BLaER1 (cell line): ENCODE measurements around the gene SLC25A39.

Source experiments
- H3K27ac ChIP-seq: shearing (Covaris generic); formaldehyde crosslinking; 2 replicates; pipeline ENCODE4 v1.8.1; 2022
- H3K27me3 ChIP-seq: shearing (Covaris generic); formaldehyde crosslinking; 2 replicates; pipeline ENCODE4 v1.8.1; 2022
- H3K36me3 ChIP-seq: shearing (Covaris generic); formaldehyde crosslinking; 2 replicates; pipeline ENCODE4 v1.8.1; 2022
- H3K4me1 ChIP-seq: shearing (Covaris generic); formaldehyde crosslinking; 2 replicates; pipeline ENCODE4 v1.8.1; 2022
- H3K4me2 ChIP-seq: shearing (Covaris generic); formaldehyde crosslinking; 2 replicates; pipeline ENCODE4 v1.8.1; 2022
- H3K4me3 ChIP-seq: shearing (Covaris generic); formaldehyde crosslinking; 2 replicates; pipeline ENCODE4 v1.8.1; 2022
- H3K9ac ChIP-seq: shearing (Covaris generic); formaldehyde crosslinking; 2 replicates; pipeline ENCODE4 v1.8.1; 2022
- H3K9me3 ChIP-seq: shearing (Covaris generic); formaldehyde crosslinking; 2 replicates; pipeline ENCODE4 v1.8.1; 2022
- H4K20me1 ChIP-seq: shearing (Covaris generic); formaldehyde crosslinking; 2 replicates; pipeline ENCODE4 v1.8.1; 2022
- Cebpa-rat ChIP-seq: shearing (Covaris generic); IDR thresholded peaks from 2 replicates; pipeline ENCODE4 v1.8.1; 2022

The SLC25A39 gene

DNA sequence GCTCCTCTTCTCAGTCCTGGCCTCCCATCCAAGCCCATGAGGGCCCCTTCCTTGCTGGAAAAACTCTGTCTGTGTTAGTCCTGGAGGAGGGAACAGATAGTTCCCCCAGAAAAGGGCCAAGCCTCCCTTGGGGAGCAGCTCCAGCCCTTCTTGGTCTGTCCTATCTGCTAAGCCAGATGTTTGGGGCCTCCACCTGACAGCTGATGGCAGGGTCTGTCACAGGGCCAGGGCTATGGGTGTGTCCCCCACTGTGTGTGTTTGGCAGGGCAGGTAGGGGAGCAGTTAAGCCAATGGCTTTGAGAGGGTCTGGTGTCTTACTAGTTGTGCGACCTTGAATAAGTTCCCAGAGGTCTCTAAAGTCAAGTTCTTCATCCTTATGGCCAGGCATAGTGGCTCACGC is 43.1 kb downstream of the SLC25A39 start:
- Histone ChIP-seq H3K9me3 (no peaks in the 10 kb centered on the region), H3K27ac (no peak overlapping the region), H3K27me3 (no peaks in the 10 kb centered on the region), H4K20me1 (no peaks in the 10 kb centered on the region), H3K36me3 (no peaks in the 10 kb centered on the region), H3K4me1 (peaks cover 28% of the 10 kb centered on the region), H3K4me2 (no peak overlapping the region), H3K9ac (no peak overlapping the region), H3K4me3 (no peak overlapping the region)
- no peak for TF ChIP-seq Cebpa-rat

GRCh38 chr17:44280392-44280937 is 44.2 kb downstream of the SLC25A39 start:
- TF ChIP-seq Cebpa-rat, result no peak
- peak overlapping the region; percentile 77 for H3K27ac ChIP-seq
- H4K20me1 ChIP-seq, result no peaks in the 10 kb centered on the region
- peaks cover 28% of the 10 kb centered on the region for H3K4me1 ChIP-seq
- H3K9ac ChIP-seq, result peak overlapping the region; percentile 59; the same call in 1 of the 2 replicates
- no peaks in the 10 kb centered on the region for H3K36me3 ChIP-seq
- H3K9me3 ChIP-seq, result no peaks in the 10 kb centered on the region
- H3K27me3 ChIP-seq, result no peaks in the 10 kb centered on the region
- H3K4me3 ChIP-seq, result no peak overlapping the region
- H3K4me2 ChIP-seq, result peak overlapping the region; percentile 81

- Histone ChIP-seq H3K9me3 (no peaks in the 10 kb centered on the region), H3K9ac (peak overlapping the region; percentile 59; the same call in 1 of the 2 replicates), H3K27me3 (no peaks in the 10 kb centered on the region), H3K4me1 (peaks cover 28% of the 10 kb centered on the region), H3K4me2 (peak overlapping the region; percentile 81), H3K27ac (peak overlapping the region; percentile 77), H4K20me1 (no peaks in the 10 kb centered on the region), H3K4me3 (no peak overlapping the region), H3K36me3 (no peaks in the 10 kb centered on the region)
- TF ChIP-seq Cebpa-rat, result no peak
These were observed 44.8 kb downstream of the SLC25A39 start for GRCh38 chr17:44279666-44280391.

DNA sequence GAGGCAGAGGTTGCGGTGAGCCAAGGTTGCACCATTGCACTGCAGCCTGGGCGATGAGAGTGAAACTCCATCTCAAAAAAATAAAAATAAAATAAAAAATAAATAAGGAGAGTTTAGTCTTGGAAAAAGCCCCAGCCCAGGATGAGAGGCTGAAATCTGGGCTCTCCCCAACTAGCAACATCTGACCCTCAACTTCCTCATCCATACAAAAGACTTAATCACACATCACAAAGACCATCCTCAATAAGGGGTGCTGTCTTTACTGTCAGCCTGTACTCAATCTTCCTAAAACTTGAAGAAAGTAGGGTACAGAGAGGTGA is 45.3 kb downstream of the SLC25A39 start:
- Histone ChIP-seq H3K27ac (peak overlapping the region; percentile 77; the same call in 1 of the 2 replicates), H4K20me1 (no peaks in the 10 kb centered on the region), H3K4me1 (peaks cover 32% of the 10 kb centered on the region), H3K4me3 (no peak overlapping the region), H3K9ac (no peak overlapping the region), H3K9me3 (no peaks in the 10 kb centered on the region), H3K36me3 (no peaks in the 10 kb centered on the region), H3K4me2 (peak overlapping the region; percentile 81), H3K27me3 (no peaks in the 10 kb centered on the region)
- TF ChIP-seq Cebpa-rat, result no peak

GRCh38 chr17:44277976-44278375 is 46.6 kb downstream of the SLC25A39 start:
- Histone ChIP-seq H3K27me3 (no peaks in the 10 kb centered on the region), H3K9ac (no peak overlapping the region), H3K27ac (no peak overlapping the region), H3K4me1 (peaks cover 45% of the 10 kb centered on the region), H3K36me3 (no peaks in the 10 kb centered on the region), H4K20me1 (no peaks in the 10 kb centered on the region), H3K4me2 (no peak overlapping the region), H3K4me3 (no peak overlapping the region), H3K9me3 (no peaks in the 10 kb centered on the region)
- no peak for TF ChIP-seq Cebpa-rat

- no peak overlapping the region for H3K9ac ChIP-seq
- H3K27ac ChIP-seq, result no peak overlapping the region
- peak overlapping the region; percentile 90 for H3K4me2 ChIP-seq
- H3K4me3 ChIP-seq, result no peak overlapping the region
- no peaks in the 10 kb centered on the region for H3K36me3 ChIP-seq
- no peak for TF ChIP-seq Cebpa-rat
- H3K4me1 ChIP-seq, result peaks cover 65% of the 10 kb centered on the region
- no peaks in the 10 kb centered on the region for H4K20me1 ChIP-seq
- no peaks in the 10 kb centered on the region for H3K9me3 ChIP-seq
- H3K27me3 ChIP-seq, result no peaks in the 10 kb centered on the region
These were observed 51.0 kb downstream of the SLC25A39 start for GRCh38 chr17:44273607-44274006.

GRCh38 chr17:44272954-44273353 is 51.7 kb downstream of the SLC25A39 start:
- Histone ChIP-seq H3K27ac (0 out of 2 replicates have a peak overlapping the region, but pooled peaks have one; percentile 16), H3K4me2 (peak overlapping the region; percentile 90), H3K27me3 (no peaks in the 10 kb centered on the region), H3K9me3 (no peaks in the 10 kb centered on the region), H3K4me3 (no peak overlapping the region), H3K4me1 (peaks cover 64% of the 10 kb centered on the region), H3K9ac (no peak overlapping the region), H3K36me3 (no peaks in the 10 kb centered on the region), H4K20me1 (no peaks in the 10 kb centered on the region)
- TF ChIP-seq Cebpa-rat, result no peak

DNA sequence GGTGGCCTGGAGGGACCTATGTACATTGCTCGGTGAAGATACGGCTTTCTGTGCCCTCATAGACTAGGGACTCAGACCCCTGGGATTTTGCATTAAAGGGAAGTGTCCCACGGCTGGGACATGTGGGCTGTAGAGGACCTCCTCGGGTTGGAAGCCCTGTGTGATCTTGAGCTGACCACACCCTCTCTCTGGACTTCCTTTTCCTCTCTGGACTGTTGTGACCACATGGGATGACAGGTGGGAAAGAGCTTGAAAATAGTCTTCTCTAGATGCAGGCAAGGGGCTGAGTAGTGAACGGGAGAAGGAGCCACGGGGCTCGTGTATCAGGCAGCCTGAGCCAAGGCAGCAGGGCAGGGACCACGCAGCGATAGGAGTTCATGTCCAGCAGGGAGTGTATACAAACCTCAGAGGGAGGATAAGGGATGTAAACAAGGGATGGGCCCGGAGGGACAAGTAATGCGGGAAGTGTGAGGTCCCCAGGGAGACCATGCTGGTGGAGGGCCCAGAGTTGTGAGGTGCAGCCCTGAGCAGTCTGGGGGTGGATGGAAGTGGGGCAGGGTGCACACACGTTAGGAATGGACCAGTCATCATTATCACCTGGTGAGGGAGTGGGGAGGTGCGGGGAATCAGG is 52.2 kb downstream of the SLC25A39 start:
- Histone ChIP-seq H4K20me1 (no peaks in the 10 kb centered on the region), H3K4me1 (peaks cover 64% of the 10 kb centered on the region), H3K4me3 (no peak overlapping the region), H3K9me3 (no peaks in the 10 kb centered on the region), H3K9ac (no peak overlapping the region), H3K36me3 (no peaks in the 10 kb centered on the region), H3K4me2 (peak overlapping the region; percentile 90), H3K27me3 (no peaks in the 10 kb centered on the region), H3K27ac (0 out of 2 replicates have a peak overlapping the region, but pooled peaks have one; percentile 16)
- no peak for TF ChIP-seq Cebpa-rat
